GM10266 (cell line): ENCODE data around the gene USP49.

Source experiments
- DNase-seq: peaks from one replicate; pipeline ENCODE4 v3.0.0; 2012; ENCODE audit errors: extremely low spot score
- TF ChIP-seq, protein P1 (sequence below): IDR thresholded peaks from 2 replicates; pipeline ENCODE4 v1.5.1; 2012; ENCODE audit warnings: mild to moderate bottlenecking, low read depth; ENCODE audit not compliant: control insufficient read depth, insufficient read depth; ENCODE audit errors: missing control alignments

The USP49 gene

DNA sequence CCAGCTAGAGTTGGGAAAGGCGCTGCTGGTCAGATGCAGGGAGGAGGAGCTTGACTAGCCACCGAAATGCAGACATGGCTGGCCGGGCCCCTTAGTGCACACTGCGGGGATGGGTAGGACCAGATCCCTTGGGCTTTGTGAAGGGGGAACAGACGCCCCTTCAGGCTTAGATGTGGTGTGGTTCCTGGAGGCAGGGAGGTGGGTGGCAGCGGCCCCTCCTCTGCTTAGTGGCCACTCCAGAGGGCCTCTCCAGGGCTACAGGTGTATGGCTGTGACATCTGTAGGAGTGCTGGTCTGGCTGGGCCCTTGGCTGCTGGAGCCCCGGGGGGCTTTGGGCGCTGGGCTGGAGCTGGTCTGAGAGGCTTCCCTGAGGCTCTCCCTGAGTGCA, 40.5 kb upstream of the USP49 start:
- TF ChIP-seq, protein P1, sequence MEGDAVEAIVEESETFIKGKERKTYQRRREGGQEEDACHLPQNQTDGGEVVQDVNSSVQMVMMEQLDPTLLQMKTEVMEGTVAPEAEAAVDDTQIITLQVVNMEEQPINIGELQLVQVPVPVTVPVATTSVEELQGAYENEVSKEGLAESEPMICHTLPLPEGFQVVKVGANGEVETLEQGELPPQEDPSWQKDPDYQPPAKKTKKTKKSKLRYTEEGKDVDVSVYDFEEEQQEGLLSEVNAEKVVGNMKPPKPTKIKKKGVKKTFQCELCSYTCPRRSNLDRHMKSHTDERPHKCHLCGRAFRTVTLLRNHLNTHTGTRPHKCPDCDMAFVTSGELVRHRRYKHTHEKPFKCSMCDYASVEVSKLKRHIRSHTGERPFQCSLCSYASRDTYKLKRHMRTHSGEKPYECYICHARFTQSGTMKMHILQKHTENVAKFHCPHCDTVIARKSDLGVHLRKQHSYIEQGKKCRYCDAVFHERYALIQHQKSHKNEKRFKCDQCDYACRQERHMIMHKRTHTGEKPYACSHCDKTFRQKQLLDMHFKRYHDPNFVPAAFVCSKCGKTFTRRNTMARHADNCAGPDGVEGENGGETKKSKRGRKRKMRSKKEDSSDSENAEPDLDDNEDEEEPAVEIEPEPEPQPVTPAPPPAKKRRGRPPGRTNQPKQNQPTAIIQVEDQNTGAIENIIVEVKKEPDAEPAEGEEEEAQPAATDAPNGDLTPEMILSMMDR, result no peak
- no peak for DNase-seq

DNA sequence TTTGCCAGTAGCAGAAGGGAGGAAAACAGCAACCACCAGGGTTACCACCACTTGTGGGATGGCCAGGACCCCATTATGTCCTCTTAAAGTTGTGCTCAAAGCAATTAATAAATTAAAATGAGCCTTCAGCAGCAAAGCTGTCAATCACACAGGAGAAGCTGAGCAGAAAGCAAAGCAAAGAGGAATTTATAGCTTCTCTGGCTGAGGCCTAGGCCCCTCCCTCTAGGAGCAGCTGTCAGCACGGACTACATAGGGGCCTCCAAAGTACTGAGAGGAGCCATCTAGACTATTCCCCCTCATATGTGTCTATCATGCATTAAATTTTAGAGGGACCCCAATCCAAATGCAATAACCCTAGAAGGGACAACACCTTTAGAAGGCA, 40.0 kb upstream of the USP49 start:
- no peak for DNase-seq
- TF ChIP-seq, protein P1, result no peak

DNA sequence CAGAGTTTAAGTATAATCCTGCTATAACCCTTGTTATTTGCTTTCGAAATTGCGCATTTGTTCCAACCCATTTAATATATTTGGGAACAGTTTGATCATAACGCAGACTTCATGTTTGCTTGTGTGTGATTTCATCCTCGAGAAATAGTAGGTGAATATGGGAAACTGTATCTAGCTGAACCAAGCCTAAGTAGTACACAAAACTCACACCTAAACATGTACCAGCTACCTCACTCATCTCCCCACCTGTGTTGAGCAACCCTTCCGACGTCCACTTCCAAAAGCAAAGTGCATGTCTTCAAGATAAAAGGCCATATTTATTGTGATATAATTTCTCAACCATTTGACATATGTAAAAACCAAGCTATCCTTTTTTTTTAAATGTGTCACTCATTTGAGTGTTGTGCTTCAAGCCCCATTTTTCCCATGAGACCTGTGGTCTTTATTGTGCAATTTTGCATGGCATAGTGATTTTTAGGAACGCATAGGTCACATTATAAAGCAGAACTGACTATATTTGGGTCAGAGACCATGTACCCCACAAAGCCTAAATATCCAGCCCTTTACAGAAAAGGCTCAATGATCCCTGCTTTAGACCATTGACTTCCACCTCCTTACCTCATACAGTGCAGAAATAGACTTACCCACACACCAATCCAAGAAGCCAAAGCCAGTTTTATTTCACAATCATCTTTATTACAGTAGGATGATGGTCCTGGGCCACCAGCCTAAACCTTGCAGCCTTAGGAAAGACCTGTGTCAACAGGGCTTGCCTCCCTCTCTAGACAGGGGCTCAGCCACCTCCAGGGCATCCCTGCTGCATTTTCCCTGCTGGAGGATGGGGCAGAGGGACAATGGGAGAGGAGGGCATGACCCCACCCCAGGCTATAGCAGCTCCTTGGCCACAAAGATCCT, 39.4 kb upstream of the USP49 start:
- DNase-seq, result no peak
- TF ChIP-seq, protein P1, result no peak

DNA sequence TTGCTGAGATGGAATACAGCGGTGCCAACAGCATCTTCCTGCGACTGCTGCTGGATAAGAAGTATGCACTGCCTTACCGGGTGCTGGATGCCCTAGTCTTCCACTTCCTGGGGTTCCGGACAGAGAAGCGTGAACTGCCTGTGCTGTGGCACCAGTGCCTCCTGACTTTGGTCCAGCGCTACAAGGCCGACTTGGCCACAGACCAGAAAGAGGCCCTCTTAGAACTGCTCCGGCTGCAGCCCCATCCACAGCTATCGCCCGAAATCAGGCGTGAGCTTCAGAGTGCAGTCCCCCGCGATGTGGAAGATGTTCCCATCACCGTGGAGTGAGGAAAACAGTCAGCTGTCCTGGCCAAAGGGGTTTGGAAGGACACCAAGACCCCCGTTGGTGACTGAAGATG, 37.2 kb upstream of the USP49 start:
- TF ChIP-seq, protein P1, result no peak

DNA sequence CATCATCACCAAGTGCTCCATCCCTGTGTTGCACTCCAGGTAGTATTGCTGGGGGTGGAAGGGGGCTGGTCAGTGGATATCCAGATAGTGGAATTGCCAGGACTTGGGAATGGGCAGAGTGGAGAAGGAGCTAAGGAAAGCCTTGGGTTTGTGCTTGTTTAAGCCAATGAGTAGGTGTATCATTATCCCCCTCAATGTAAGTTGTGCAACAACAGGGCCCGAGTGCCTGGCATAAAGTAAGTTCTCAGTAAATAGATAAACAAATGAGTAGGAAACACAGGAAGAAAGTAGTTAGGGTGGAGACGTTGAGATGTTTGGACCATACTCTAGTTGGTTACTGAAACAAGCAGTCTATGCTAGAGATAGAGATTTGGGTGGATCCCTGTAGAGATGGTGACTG, 36.6 kb upstream of the USP49 start:
- DNase-seq, result no peak
- TF ChIP-seq, protein P1, result no peak

More for the DNA sequence above, 37.2 kb upstream of the USP49 start:
- no peak for DNase-seq

DNA sequence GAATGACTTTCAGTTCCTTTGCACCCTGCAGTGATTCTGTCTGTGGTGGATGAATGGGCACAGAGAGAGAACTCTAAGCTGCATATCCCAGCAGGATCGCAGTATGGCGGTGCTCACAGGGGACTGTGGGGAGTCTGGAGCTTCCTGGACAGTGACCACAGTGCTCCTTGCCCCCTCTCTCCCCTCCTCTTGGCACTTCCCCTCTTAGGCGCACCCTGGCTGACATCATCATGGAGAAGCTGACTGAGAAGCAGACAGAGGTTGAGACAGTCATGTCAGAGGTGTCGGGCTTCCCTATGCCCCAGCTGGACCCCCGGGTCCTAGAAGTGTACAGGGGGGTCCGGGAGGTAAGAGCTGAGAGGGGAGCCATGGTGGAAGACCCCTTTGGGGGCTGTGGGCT, 34.7 kb upstream of the USP49 start:
- TF ChIP-seq, protein P1, result no peak
- no peak for DNase-seq

DNA sequence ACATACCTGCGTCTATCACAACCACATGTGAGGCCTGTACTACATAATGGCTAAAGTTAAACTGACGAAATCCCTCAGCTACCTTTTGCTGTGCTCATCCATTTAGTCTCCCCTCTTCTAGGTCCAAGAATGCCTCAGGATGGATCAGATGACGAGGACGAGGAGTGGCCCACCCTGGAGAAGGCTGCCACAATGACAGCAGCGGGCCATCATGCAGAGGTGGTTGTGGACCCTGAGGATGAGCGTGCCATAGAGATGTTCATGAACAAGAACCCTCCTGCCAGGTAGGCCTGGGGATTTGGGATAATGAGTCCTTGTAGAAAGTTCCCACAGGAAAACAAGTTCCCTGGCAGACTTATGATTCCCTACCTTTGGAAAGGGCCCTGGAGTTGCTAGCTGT, 32.1 kb upstream of the USP49 start:
- no peak for DNase-seq
- TF ChIP-seq, protein P1, result no peak
